NCI-H524 treated with DMSO at 0.1 percent for 48 hours (cell line): ENCODE data around the gene ZDHHC17.
"Not testable (repeated sequence)": the region's sequence is repeated elsewhere in the genome, so short reads cannot be mapped to it uniquely, and the experiment has no call there.

Source experiments
- DNase-seq: peaks from one replicate; lab custom pipeline; 2025; lab: John Stamatoyannopoulos, UW

The ZDHHC17 gene

GRCh38 chr12:76768576-76768975 is 4.7 kb downstream of the ZDHHC17 start:
- peak; percentile 84 for DNase-seq

DNA sequence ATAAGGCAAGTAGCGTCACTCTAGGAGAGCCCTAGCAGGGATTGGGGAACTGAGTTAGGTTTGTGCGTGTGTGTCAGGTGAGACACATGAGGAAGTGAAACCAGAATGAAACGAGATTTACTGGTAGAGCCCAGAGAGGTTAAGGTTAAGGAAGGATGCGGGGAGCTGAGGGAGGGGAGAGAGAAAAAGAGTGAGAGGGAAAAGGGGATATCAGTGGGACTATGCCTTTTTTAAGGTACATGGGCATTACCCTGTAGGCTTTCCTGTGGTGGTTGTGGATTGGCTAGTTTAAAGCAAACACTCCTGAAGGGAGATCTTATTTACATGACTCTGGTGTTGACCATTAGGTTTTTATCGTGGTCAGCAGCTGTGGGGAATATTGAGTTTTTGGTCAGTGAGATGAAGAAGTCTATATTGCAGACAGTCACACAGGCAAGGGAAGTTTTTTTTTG is 13.9 kb downstream of the ZDHHC17 start:
- DNase-seq = no peak

GRCh38 chr12:76778364-76778763 is 14.4 kb downstream of the ZDHHC17 start:
- DNase-seq = no peak

DNA sequence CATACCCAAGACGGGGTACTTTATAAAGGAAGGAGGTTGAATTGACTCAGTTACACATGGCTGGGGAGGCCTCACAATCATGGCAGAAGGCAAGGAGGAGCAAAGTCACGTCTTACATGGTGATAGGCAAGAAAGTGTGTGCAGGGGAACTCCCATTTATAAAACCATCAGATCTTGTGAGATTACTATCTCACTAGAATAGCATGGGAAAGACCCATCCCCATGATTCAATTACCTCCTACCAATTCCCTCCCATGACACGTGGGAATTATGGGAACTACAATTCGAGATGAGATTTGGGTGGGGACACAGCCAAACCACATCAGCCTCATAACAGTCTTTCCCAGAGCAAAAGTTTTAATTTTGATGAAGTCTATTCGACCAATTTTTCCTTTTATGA is 15.4 kb downstream of the ZDHHC17 start:
- DNase-seq = not testable (repeated sequence)

DNA sequence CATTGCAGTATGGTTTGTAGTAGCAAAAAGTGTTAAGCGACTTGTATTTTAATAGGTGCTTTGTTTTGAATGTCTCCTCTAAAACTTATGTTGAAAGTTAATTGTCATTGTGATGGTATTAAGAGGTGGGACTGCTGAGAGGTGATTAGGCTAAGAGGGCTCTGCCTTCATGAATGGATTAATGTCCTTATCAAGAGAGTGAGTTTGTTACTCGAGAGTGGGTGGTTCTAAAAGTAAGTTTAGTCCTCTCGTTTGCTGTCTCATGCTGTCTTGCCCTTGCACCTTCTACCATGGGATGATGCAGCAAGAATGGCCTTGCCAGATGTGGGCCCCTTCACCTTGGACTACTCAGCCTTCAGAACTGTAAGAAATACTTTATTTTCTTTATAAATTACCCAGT is 17.4 kb downstream of the ZDHHC17 start:
- DNase-seq = no peak

DNA sequence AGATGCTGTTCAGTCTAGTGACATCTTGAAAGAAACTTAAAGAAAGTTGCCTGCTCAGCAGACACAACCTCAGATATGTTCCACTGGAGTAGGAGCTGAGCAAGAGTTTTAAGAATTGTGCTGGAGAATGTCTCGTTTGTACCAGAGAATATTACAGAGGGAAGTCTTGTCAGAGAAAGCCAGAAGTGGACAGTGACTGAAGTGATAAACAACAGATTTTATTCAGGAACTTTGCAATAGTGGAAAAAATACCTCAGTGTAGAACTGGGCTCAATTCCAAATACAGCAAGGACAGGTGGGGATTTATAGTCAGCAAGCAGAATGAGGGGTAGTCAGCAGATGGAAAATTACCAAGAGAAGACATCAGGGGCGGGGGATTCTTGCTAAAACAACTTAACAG is 18.6 kb downstream of the ZDHHC17 start:
- no peak for DNase-seq

- no peak for DNase-seq
These were observed 20.7 kb downstream of the ZDHHC17 start for GRCh38 chr12:76784600-76785051.

- DNase-seq = no peak
These were observed 21.5 kb downstream of the ZDHHC17 start for GRCh38 chr12:76785407-76785806.

GRCh38 chr12:76786986-76787385 is 23.1 kb downstream of the ZDHHC17 start:
- no peak for DNase-seq

GRCh38 chr12:76787689-76788088 is 23.8 kb downstream of the ZDHHC17 start:
- DNase-seq = no peak

- no peak for DNase-seq
These were observed 25.6 kb downstream of the ZDHHC17 start for GRCh38 chr12:76789335-76790050.

- peak; percentile 2 for DNase-seq
These were observed 26.9 kb downstream of the ZDHHC17 start for GRCh38 chr12:76790564-76791552.

- DNase-seq = no peak
These were observed 28.9 kb downstream of the ZDHHC17 start for GRCh38 chr12:76792828-76793227.

DNA sequence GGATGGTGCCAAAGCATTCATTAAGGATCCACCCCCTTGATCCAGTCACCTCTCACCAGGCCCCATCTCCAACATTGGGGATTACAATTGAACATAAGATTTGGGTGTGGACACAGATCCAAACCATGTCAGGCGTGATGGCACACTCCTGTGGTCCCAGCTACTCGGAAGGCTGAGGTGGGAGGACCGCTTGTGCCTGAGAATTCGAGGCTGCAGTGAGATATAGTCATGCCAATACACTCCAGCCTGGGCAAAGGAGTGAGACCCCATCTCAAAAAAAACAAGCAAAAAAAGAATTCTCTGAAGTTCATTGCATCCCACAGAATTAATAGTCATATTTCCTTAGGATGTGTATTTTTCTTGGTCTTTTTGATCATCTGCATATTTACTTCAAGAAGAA is 34.9 kb downstream of the ZDHHC17 start:
- DNase-seq = no peak

DNA sequence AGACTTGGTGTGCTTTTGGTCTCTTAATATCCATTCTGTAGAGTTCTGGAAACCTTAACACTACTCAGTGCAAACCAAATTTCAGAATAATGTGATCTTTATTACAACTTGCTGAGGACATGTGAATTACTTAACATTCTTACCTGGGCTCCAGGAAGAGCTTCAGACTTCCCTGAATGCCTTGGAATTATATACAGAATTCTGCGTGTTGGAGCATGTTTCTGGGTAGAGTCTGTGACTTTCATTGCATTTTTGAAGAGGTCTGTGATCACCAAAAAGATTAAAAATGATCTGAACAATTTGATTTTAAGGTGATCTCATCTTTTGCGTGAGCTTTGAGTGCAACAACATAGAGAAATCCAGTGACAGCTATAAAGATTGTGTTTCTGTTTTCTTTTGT is 35.4 kb downstream of the ZDHHC17 start:
- DNase-seq = no peak

GRCh38 chr12:76802060-76802459 is 38.1 kb downstream of the ZDHHC17 start:
- no peak for DNase-seq

DNA sequence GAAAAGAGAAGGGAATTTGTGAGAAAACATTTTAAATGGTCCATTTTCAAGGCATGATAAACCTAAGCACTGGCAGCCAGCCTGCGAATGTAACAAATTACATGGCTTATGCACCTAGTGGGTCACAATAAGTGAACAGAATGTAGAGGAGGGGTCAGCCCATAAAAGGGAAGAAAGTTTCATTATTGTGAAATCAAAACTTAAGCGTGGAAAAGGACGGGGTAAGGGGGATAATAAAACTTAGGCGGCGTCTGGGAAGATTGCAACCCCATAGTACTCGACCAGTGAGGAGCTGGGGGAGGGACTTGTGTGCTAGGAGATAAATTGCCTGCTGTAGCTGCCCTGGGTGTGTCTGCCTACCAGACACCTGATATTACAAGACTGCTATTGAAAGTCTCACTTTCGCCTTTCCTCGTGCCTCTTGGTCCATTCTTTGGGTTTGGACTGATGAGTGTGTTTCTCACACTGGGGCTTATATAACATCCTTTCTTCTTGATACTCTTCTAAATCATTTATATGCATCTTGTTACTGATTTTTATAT is 40.6 kb downstream of the ZDHHC17 start:
- DNase-seq = no peak

DNA sequence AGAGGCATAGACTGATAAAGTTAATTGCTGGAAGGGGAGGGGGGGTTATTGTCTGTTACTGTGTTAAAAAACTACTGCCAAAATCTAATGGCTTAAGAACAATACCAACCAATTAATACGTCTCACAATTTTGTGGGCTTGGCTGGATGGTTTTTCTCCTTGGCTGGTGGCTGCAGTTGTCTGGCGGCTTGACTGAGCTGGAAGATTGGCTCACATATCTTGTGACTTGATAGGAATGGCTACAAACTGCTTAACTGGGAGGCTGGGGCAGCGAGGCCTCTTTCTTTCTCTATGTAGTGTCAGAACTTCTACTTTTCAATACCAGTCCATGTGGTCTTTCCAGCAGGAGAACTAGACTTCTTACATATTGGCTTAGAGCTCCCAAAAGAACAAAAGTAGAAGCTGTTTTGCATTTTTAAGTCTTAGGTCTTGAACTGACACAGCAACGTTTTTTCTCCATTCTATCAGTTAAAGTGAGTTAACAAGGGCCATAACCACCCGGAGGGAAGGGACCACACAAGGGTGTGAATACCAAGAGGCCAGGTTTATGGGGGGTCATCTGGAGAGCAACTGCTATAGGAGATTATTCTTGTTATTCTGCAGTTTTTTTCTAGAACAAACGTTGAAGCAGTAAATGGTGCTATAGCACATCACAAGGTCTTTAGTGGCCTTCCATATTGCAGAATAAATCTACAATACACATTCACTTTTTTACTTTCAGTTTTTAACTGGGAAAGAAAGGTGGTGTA is 46.9 kb downstream of the ZDHHC17 start:
- DNase-seq = no peak

GRCh38 chr12:76811976-76812375 is 48.1 kb downstream of the ZDHHC17 start:
- DNase-seq = no peak

- DNase-seq = no peak
These were observed 49.4 kb downstream of the ZDHHC17 start for GRCh38 chr12:76813265-76813664.

- no peak for DNase-seq
These were observed 50.1 kb downstream of the ZDHHC17 start for GRCh38 chr12:76813972-76814371.
